ENCODE results near the gene COX14.
"Not testable (repeated sequence)": the region's sequence is repeated elsewhere in the genome, so short reads cannot be mapped to it uniquely, and the experiment has no call there.

The COX14 gene

DNA sequence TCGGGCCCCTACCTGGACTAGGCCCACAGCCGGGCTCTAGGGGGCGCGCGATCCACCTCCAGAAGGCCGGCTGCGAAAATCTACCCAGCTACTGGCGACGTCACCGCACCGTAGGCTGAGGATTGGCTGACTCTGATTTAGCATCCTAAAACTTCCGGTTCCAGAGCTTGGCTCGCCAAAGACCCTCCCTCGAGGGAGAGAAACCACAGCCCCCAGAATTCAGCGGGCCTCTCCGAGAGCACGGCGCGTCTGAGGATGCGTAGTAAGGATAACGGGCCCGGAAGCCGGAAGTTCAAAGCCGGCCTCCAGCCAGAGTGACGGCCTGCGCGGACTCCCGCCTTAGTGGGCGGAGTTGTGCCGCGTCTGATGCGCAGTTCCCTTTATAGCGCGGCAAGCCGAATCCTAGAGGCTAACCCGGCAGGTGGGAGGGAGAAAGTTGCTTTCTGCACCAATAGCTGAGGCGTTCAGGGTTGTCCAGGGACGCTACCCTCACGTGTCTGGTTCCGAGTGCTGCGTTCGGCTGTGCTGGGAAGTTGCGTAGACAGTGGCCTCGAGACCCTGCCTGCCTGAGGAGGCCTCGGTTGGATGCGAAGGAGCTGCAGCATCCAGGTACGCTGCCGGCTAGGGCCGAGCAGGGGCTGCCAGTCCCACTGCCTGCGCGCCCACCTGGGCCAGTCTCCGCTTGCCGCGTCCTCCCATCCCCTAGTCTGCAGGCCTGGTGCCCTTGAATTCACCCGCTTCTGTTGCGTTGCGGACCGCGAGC lies at the start of gene COX14:
TSS of gene COX14 (plus strand) at position 544 of the 763 bp plus-strand sequence. CDS start 7,808 bp downstream, outside the sequence.
- DNase-seq (ENCODE audit: low spot score), result peak; percentile 99

DNA sequence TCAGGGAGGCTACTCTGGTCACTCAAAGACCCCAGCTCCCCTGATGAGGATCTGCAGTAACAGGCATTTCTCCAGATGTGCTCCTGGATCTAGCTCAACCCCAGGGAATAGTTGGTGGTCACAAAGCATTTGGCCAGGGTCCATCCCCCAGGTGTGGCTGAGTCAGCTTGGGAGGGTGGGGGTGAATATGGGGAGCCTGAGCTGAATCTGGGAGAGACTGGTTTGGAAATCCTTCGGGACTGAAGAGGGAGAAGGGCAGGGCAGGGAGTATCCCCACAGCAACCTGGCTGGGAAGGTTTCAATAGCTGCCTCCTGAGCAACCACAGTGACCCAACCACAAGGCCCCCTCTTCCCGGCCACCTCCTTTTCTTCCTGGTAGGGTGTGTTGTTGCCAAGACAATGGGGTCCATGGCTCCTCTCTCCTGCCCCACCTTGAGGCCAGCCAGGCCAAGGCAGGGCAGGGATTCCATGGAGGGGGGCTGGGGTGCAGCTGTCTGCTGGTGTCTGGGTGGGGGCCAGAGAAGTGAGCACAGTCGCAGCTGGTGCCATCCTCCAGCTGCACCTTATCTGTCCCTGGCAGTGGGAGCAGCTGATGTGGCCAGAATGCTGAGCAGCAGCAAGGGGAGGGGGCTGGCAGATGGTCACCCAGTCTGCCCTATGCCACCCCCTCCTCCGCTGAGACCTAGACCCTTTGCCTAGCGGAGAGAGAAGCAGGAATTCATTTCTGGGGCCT lies 49.1 kb upstream of the COX14 start:
- DNase-seq (ENCODE audit: low spot score), result no peak

DNA sequence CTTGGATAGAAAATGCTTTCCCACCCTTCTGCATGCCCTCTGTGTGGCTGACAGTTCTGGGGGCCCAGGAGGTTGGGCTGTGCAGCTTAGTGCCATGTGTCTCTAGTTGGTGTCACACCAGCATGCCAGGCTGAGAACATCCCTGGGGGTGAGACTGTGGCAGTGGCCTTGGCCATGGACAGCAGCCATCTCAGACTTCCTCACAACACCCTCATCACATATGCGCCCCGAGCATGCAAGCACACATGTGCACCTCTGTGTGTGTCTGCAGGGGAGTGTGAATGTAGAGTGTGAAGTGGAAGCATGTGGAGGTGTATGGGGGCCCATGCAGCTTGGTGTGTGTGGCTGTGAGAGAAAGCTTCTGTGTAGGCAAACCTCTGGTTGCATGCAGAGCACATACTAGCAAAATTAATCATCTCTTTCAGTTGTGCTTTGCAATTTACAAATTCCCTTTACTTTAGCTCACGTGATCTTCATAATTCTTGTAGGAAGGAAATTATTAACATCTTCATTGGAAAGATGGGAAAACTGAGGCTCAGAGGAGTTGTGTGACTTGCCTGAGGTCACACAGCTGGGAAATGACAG lies 46.2 kb upstream of the COX14 start:
- DNase-seq (ENCODE audit: low spot score), result no peak

DNA sequence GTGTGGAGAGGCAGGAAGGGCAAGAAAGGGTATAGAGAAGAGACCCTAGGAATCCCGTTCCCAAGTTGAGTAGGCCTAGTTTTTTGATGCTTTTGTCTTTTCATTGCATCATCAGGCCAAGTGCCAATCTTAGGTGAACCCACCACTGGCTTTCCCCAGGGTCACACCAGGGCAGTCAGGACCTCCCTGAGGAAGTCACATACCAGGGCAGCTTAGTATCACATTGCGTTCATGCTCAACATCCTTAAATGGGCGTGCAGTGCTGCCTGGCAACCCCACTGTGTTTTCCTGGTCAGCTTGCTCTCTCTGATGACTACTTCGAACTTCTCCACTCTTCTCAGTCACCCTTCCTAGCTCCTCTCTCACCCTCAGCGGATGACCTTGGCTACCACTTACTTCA lies 45.6 kb upstream of the COX14 start:
- no peak for DNase-seq (ENCODE audit: low spot score)

DNA sequence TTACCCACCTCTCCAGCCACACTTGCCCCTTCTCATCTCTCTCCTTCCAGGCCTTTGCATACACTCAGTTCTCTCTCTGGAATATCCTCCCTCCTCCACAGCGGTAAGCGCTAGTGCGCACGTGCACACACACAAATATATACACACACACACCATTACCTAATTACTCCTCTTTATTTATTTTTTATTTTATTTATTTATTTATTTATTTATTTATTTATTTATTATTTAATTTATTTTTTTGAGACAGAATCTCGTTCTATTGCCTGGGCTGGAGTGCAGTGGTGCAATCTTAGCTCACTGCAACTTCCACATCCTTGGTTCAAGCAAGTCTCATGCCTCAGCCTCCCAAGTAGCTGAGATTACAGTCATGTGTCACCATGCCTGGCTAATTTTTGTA lies 43.0 kb upstream of the COX14 start:
- DNase-seq (ENCODE audit: low spot score), result no peak

DNA sequence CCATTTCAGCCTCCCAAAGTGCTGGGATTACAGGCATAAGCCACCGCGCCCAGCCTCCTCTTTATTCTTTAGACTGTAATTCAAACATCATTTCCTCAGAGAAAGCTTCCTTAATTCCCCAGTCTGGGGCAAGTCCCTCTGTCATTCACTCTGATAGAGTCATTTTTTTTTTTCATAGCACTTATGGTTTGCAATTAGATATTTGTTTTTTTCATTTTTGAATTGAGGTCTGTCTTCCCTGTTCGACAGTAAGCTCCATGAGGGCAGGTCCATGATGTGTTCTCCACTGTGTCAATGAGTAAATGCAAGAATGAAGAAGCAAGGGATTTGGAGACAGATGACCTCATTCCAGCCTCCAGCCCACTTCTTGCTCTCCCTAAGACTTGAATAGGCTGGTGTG lies 42.5 kb upstream of the COX14 start:
- no peak for DNase-seq (ENCODE audit: low spot score)

DNA sequence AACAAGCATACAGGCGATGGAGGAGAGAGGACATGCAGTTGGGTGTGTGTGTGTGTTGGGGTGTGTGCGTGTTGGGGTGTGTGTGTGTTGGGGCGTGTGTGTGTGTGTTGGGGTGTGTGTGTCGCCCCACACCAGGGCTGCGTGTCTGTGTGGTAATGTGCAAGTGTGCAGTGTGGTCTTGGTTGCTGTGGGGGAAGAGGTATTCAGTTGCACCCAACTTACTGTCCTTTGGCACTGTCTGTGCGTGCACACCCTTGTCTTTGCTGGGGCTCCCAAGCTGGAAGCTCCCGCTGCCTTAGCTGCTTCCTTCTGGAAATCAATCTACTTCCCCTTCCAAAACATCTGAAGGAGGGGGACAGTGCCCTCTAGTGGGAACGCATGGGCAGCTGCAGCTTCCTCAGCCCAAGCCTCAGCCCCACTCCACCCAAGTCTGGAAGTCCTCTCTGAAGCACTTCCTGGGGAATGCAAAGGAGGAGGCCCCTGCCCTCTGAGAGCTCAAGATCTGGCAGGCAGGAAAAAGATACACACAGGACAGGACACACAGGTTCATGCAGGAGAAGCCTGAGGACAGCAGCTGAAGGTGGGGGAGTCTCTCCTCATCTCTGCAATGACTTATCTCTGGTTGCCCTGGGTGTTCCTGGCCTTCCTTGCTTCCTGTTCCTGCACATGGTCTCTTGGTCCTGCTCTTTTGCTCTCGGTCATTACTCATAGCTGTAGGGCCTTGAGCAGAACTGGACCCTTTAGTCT lies 41.5 kb upstream of the COX14 start:
- DNase-seq (ENCODE audit: low spot score), result peak; percentile 54

DNA sequence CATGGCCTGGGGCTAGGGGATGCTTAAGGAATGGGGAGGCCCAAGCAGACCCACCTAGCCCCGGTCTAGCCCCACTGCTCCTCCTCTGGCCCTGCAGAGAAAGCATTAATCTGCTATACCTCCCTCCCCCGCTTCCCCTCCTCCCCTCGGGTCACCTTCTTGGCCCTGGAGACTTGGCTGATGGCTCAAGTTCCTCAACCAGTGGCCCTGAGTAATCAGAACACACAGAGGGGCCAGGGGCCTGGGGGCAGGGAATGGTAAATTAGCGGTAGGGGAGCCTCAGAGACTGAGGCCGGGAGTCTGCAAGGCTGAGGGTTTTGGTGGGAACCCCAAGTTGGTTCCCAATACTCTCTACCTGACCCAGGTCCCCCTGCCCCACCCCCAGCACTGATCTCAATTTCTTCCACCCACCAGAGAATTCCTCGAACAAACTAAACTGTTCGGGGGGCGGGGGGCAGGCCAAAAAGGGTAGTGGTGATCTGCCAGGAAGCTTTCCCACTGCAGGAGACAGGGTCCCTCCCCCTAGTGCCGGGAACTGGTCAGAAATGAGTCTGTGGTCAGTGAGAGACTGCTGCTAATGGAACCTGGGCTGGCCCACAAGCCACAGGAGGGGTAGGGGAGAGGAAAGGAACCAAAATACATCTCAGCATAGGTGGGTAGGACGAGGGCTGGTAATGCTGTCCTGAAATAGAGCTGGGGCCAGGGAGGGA lies 39.7 kb upstream of the COX14 start:
- no peak for DNase-seq (ENCODE audit: low spot score)

DNA sequence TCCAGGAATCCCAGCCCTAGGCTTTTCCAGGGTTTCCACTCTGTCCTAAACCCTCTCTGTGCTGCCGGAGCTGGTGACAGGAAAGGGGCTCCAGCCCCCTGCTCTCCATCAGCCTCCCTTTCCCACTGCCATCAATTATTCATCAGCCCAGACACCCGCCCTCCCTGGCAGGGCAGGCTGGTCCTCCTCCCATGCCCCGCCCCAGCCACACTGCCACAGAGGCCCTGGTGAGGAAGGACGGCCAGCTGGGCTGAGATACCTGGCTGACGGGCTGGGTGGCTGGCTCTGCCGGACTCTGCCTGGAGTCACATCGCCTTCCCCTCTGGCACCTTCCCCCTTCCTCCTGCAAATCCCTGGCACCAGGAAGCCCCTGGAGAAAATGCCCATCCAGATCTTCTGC lies 38.8 kb upstream of the COX14 start:
- no peak for DNase-seq (ENCODE audit: low spot score)

DNA sequence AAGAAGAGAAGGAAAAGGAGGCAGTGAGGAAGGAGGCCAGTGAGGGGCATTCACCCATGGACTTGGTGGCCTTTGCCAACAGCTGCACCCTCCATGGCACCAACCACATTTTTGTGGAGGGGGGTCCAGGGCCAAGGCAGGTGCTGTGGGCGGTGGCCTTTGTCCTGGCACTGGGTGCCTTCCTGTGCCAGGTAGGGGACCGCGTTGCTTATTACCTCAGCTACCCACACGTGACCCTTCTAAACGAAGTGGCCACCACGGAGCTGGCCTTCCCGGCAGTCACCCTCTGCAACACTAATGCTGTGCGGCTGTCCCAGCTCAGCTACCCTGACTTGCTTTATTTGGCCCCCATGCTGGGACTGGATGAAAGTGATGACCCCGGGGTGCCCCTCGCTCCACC lies 38.3 kb upstream of the COX14 start:
- no peak for DNase-seq (ENCODE audit: low spot score)

DNA sequence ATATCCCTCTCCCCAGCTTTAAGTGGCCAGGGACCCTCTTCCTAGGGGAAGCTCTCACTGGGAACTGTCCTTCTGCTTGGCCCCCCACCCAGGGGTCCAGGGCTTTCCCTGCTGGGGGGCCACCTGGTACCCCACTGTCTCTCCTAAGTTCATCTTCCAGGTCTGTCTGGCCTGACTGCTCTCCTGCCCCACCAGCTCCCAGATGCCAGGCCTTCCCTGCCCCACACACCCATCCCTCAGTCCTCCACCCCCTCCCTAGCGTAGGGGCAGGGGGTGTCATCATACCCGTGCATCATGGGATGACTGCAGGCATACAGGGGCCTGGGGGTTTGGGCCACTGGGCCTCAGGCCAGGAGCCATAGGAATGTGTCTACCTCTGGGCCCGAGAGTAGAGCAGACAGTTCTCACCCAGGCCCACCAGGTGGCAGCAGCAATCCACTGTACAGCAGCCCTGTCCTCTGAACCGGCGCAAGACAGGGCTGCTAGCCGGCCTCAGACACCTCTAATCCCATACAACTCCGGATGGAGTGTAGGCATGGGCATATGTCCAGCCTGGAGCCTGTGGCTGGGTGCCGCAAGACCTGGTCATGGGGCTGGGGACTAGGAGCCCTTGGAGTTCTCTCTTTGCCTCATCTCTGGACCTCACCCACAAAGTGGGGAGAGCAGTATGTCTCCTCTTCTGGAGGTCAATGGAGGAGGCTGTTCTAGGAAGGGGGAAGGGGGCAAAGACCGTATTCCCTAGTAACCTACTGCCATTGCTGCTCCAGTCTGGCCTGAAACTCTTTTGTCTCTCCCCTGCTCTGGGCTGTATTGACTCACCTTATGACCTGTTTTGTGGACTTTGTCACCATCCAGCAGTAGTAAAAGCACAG lies 36.9 kb upstream of the COX14 start:
- peak; percentile 72 for DNase-seq (ENCODE audit: low spot score)

DNA sequence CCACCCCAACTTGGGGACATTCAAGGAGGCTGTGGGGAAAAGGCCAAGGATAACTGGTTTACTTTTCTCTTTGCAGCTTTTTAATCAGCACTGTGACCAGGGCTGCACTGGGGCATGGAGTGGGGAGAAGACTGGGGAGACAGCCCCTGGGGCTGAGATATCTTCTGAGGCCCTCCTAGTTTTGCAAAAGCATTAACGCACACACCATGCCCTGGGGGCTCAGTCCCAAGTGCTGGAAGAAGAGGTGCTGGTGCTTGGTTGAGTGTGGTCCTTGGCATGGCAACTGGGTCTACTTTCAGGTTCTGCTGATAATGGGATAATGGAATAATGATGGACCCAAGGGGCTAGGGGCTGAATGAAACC lies 36.2 kb upstream of the COX14 start:
- no peak for DNase-seq (ENCODE audit: low spot score)

DNA sequence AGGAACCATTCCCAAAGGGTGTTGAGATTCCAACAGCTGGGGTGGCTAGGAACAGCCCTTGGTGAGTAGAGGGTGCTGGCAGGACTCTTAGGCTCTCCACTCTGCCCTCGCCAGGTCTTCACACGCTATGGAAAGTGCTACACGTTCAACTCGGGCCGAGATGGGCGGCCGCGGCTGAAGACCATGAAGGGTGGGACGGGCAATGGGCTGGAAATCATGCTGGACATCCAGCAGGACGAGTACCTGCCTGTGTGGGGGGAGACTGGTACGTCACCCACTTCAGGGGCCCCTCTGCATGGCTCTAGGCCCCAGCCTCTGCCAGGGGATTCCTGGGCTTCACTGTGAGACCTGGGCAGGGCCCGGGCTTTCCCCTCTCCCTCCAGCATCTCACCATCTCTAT lies 34.9 kb upstream of the COX14 start:
- DNase-seq (ENCODE audit: low spot score), result no peak

DNA sequence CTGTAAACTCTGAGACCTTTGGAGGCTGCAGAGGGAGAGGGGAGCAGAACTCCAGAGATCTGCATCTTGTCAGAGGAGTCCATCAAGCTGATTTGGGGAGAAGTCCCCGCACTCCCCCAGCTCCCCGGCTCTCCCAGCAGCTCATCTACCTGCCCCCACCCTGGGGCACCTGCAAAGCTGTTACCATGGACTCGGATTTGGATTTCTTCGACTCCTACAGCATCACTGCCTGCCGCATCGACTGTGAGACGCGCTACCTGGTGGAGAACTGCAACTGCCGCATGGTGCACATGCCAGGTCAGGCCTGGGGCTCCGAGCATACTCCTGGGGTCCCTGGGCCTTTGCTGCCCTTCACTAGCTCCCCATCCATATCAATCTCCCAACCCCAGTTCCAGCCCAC lies 33.8 kb upstream of the COX14 start:
- no peak for DNase-seq (ENCODE audit: low spot score)

DNA sequence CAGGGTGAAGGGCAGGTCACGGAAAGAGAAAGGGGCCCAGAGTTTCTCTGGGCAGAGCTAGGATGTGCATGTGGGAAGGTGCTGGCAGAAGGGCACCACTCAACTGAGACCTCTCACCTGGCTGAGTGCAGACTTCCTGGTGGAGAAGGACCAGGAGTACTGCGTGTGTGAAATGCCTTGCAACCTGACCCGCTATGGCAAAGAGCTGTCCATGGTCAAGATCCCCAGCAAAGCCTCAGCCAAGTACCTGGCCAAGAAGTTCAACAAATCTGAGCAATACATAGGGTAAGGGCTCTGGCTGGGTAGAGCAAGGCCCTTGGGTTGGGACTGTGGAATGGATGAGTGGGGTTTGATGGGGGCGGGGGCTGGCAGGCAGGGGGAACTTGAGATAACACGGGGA lies 32.3 kb upstream of the COX14 start:
- DNase-seq (ENCODE audit: low spot score), result no peak

DNA sequence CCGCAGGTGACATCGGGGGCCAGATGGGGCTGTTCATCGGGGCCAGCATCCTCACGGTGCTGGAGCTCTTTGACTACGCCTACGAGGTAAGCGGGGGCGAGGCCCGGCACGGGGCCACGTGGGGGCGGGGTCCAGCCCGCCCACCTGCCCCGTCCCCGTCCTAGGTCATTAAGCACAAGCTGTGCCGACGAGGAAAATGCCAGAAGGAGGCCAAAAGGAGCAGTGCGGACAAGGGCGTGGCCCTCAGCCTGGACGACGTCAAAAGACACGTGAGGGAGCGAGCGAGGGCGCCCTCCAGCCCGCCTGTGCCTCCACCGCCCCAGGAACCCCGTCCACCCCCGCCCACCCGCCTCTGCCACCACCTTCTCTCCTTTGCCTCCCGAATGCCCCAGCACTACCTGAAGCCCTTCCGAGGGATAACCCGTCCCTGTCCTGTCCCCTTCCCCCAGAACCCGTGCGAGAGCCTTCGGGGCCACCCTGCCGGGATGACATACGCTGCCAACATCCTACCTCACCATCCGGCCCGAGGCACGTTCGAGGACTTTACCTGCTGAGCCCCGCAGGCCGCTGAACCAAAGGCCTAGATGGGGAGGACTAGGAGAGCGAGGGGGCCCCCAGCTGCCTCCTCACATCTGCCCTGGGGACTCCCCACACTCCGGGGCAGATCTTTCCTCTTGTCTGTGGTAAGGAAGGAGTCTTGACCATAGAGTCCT lies 30.8 kb upstream of the COX14 start:
- no peak for DNase-seq (ENCODE audit: low spot score)

DNA sequence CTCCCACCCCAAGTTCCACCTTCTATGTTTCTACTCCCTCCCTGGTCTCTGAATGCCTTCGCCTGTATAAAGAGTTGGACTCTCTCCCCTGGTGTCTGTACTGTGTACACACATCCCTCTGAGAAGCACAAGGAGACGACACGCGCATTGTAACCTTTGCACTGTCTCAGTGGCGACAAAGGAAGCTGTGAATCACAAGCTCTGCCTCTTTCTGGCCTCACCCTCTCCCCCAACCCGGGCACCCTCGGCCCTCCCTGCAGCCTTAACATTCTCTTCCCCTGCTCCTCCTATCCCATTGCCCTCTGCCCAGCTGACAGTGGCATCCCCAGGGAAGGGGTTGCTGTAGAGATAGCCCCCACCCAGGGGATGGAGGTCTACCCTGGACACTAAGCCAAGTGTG lies 29.4 kb upstream of the COX14 start:
- DNase-seq (ENCODE audit: low spot score), result no peak

DNA sequence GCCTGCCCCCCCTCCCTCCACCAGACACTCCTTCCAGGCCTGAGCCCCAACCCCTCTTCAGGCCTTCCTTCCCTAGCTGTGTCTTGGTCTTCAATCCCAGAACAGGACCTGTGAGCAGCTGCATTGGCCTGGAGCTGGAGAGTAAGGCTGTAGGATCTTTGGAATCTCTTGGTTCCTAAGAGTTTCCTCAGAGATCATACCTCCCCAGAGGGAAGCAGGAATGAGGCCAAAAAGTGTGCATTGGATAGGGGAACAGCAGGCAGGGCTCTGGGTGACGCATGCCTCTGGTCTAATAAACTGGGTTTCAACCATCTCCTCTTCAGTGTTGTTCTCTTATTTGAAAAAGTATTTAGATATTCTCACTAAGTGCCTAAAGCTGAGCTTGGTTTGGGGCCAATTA lies 28.7 kb upstream of the COX14 start:
- DNase-seq (ENCODE audit: low spot score), result no peak

DNA sequence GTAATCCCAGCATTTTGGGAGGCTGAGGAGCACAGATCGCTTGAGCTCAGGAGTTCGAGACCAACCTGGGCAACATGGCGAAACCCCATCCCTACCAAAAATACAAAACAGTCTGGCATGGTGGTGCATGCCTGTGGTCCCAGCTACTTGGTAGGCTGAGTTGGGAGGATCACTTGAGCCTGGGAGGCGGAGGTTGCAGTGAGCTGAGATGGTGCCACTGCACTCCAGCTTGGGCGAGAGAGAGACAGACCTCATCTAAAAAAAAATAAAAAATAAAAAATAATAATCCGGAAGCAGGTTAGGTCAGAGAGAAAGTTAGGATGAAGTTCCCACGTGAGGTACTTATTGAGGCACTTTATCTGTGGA lies 27.6 kb upstream of the COX14 start:
- DNase-seq (ENCODE audit: low spot score), result not testable (repeated sequence)

All from SW480 (cell line).